Neuronal stem cell (in vitro differentiated cells): ENCODE measurements around the gene CGB8.
"Not testable (repeated sequence)": the region's sequence is repeated elsewhere in the genome, so short reads cannot be mapped to it uniquely, and the experiment has no call there.

Experiments used
- DNase-seq: peaks from one replicate; pipeline ENCODE4 v3.0.0-alpha.2; 2013; ENCODE audit warnings: low spot score
- H2AFZ ChIP-seq: one replicate; pipeline ENCODE4 v1.6.1; 2013; ENCODE audit warnings: mild to moderate bottlenecking, low read length, inconsistent platforms
- H2AK5ac ChIP-seq: 2 replicates; pipeline ENCODE4 v1.6.1; 2013; ENCODE audit warnings: low read depth, mild to moderate bottlenecking, inconsistent platforms, low read length, moderate library complexity, mixed read lengths
- H2BK120ac ChIP-seq: 2 replicates; pipeline ENCODE4 v1.6.1; 2013; ENCODE audit warnings: low read depth, mild to moderate bottlenecking, inconsistent platforms, low read length, moderate library complexity, mixed read lengths
- H2BK12ac ChIP-seq: one replicate; pipeline ENCODE4 v1.6.1; 2013; ENCODE audit warnings: low read length, inconsistent platforms
- H2BK15ac ChIP-seq: 2 replicates; pipeline ENCODE4 v1.6.1; 2013; ENCODE audit warnings: mild to moderate bottlenecking, low read length, inconsistent platforms, mixed read lengths
- H2BK5ac ChIP-seq: one replicate; pipeline ENCODE4 v1.6.1; 2013; ENCODE audit warnings: inconsistent platforms, mild to moderate bottlenecking, low read length, moderate library complexity
- H3K14ac ChIP-seq: one replicate; pipeline ENCODE4 v1.6.1; 2013; ENCODE audit warnings: low read length, inconsistent platforms
- H3K18ac ChIP-seq: 2 replicates; pipeline ENCODE4 v1.6.1; 2013; ENCODE audit warnings: low read length, inconsistent platforms
- H3K23ac ChIP-seq: 2 replicates; pipeline ENCODE4 v1.6.1; 2013; ENCODE audit warnings: low read depth, mild to moderate bottlenecking, mixed read lengths, low read length, inconsistent platforms; ENCODE audit not compliant: poor library complexity
- H3K27ac ChIP-seq: replicated peaks from 3 replicates; pipeline ENCODE4 v1.5.1; 2013; ENCODE audit warnings: low read length, inconsistent platforms
- H3K27me3 ChIP-seq, 3 experiments: 2 replicates each; pipeline ENCODE4 v1.6.1; 2013; ENCODE audit warnings: low read length in 3 of 3, mild to moderate bottlenecking in 2 of 3, inconsistent platforms in 1 of 3, low read depth in 1 of 3, mixed read lengths in 1 of 3, moderate library complexity in 1 of 3; ENCODE audit not compliant: control insufficient read depth in 3 of 3, insufficient read depth in 3 of 3
- H3K36me3 ChIP-seq, 2 donors: replicated peaks in 1 of 2; 2 replicates each; pipeline ENCODE4 v1.6.1; 2013; ENCODE audit warnings: low read length in 2 of 2; ENCODE audit not compliant: control insufficient read depth in 2 of 2, insufficient read depth in 2 of 2
- H3K4ac ChIP-seq: 2 replicates; pipeline ENCODE4 v1.6.1; 2013; ENCODE audit warnings: inconsistent platforms, mild to moderate bottlenecking, low read length, moderate library complexity
- H3K4me1 ChIP-seq, 2 donors: 1 replicate in 1 of 2; 2 replicates in 1 of 2; pipeline ENCODE4 v1.6.1; 2013; ENCODE audit warnings: low read length in 2 of 2, low read depth in 1 of 2; ENCODE audit not compliant: control insufficient read depth in 2 of 2, insufficient read depth in 1 of 2
- H3K4me2 ChIP-seq: one replicate; pipeline ENCODE4 v1.6.1; 2013; ENCODE audit warnings: mild to moderate bottlenecking, low read length, inconsistent platforms; ENCODE audit not compliant: insufficient read depth, poor library complexity, severe bottlenecking
- H3K4me3 ChIP-seq, 2 donors: 2 replicates each; pipeline ENCODE4 v1.5.1; 2013; ENCODE audit warnings: low read length in 2 of 2, mild to moderate bottlenecking in 2 of 2, inconsistent platforms in 1 of 2, moderate library complexity in 1 of 2
- H3K79me1 ChIP-seq: one replicate; pipeline ENCODE4 v1.6.1; 2013; ENCODE audit warnings: low read depth, mild to moderate bottlenecking, inconsistent platforms, low read length, moderate library complexity
- H3K9ac ChIP-seq: one replicate; pipeline ENCODE4 v1.6.1; 2013; ENCODE audit warnings: mild to moderate bottlenecking, low read depth, low read length, inconsistent platforms; ENCODE audit not compliant: poor library complexity
- H3K9me3 ChIP-seq, 2 donors: replicated peaks in 1 of 2; 2 replicates each; pipeline versions ENCODE3 to v1.6.1; 2013; ENCODE audit warnings: low read length in 2 of 2, mild to moderate bottlenecking in 2 of 2, inconsistent platforms in 1 of 2, low read depth in 1 of 2, mixed read lengths in 1 of 2, moderate library complexity in 1 of 2; ENCODE audit not compliant: control insufficient read depth in 2 of 2, insufficient read depth in 1 of 2
- H4K8ac ChIP-seq: one replicate; pipeline ENCODE4 v1.6.1; 2013; ENCODE audit warnings: low read depth, mild to moderate bottlenecking, inconsistent platforms, low read length, moderate library complexity
- H4K91ac ChIP-seq: one replicate; pipeline ENCODE4 v1.6.1; 2013; ENCODE audit warnings: low read length, low read depth, mild to moderate bottlenecking, inconsistent platforms; ENCODE audit not compliant: poor library complexity
- WGBS, 2 donors: extraction: QIAGEN DNeasy Blood & Tissue Kit; methylation state at CpG; one replicate each; pipeline ENCODE4 v1.1.7; 2013; ENCODE audit warnings: missing lambda C conversion rate in 2 of 2, mixed read lengths in 1 of 2; ENCODE audit not compliant: insufficient read length in 2 of 2, insufficient replicate concordance in 1 of 2; ENCODE audit errors: extremely low coverage in 2 of 2; 5-methylcytosine and 5-hydroxymethylcytosine counted together

Gene CGB8

DNA sequence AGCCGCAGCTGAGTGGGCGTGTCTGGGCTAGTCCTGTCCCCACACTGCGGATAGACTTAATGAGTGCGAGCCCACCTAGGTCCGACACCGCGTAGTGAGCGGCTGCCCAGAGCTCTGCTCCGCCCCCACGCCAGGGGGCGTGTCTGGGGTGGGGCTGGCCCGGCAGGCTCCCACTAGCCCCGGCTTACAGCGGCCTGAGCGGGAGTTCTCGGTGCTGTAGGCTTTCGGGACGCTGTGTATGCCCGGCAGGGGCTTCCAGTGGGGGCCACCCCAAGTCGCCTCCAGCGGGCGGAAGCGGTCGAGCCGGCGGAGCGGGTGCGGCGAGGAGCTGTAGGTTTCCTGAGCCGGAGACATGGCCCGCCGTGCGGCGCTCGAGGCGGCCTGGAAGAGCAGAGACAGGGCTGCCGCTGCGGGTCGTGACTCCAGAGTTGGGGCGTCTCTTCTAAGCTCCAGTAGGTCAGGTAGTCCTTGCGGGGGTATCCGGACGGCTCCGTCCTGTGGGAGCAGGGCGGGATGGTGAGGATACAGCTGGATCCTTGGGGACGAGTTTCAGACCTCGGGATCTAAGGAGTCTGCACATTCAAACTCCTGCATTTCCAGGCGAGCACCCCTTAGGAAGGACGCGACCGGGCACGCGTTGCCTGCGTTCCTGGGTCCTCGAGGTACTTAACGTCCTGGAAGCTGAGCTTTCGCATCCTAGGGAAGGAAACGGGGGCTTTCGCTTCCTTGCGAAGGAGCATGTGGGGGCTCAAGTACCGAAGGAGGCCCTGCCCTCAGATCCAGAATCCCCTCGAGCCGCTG lies 7.4 kb upstream of the CGB8 start:
- Histone ChIP-seq H3K4me1 (peaks cover 9 to 17% of the 10 kb centered on the region in 2 donors), H3K4me2 (peak overlapping the region; percentile 97), H3K4me3 (peak overlapping the region; percentile 49 to 76), H3K79me1 (no peaks in the 10 kb centered on the region), H2BK120ac (no peak overlapping the region), H3K27me3 (peaks cover 8 to 62% (median 39%) of the 10 kb centered on the region in 3 experiments), H4K91ac (no peak overlapping the region), H2AFZ (peak overlapping the region; percentile 98), H2BK12ac (peak overlapping the region; percentile 84), H2AK5ac (no peak overlapping the region), H3K27ac (no peak overlapping the region), H2BK5ac (no peak overlapping the region), H4K8ac (no peak overlapping the region), H3K9me3 (no peaks in the 10 kb centered on the region), H3K4ac (no peak overlapping the region), H3K18ac (peak overlapping the region; percentile 95), H3K9ac (peak overlapping the region; percentile 50), H2BK15ac (peak overlapping the region; percentile 81), H3K23ac (peak overlapping the region; percentile 85), H3K36me3 (no peaks in the 10 kb centered on the region), H3K14ac (peak overlapping the region; percentile 31)
- peak; percentile 65 for DNase-seq
- no CpG with 5 or more reads among the region's 63 CpGs for WGBS, 2 donors

DNA sequence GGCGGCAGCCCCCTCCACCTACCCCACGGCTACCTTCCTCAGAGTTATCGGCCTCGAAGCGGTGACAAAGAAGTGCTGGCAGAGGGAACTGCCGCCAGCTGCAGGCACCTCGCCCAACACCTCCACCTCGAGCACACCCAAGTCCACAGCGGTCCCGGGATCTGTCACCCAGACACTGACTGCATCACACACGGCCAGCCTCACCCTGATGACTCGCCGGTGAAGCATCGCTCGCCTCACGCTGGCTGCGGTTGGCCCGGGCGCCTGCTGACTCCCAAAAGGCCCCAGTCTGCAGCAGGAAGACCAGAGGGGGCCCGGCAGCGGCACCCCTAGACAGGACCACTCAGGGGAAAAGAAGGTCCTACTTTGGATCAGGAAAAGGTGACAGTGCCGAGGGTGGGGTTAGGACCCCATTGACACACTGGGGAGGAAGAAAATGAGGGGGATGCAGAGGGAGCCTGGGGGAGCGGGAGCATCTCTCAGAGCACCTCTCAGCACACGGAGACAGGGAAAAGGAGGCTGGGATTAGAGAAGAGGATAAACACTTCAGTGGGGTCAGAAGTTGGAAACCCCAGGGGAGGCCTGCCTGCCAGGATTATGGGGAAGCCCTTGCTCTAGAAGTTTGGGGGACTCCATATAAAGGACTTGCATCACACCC lies 1.6 kb upstream of the CGB8 start:
- no CpG with 5 or more reads among the region's 24 CpGs for whole genome bisulfite sequencing, 2 donors

DNA sequence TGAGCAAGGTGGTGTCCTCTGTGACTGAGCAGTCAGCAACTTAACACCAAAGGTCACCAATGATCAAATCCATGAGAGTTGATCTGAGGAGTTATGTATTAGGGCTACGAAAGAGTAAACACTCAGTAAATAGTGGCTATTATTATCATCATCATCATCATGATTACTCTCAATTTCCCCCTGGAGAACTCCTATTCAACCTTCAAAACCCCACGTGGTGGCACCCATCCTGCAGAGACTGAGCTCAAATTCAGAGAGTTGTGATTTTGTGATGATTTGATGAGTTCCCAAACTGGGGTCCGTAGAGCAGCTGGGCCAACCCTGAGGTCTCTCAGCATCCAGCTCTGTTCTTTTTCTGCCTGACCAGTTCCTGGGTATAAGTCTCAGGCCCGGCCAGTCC lies 923 bp upstream of the CGB8 start:
- not testable (repeated sequence) for H3K9ac ChIP-seq, H4K91ac ChIP-seq, H3K14ac ChIP-seq, H3K79me1 ChIP-seq, H3K4me2 ChIP-seq, H2AK5ac ChIP-seq, H3K4me3 ChIP-seq, H3K4ac ChIP-seq, H2AFZ ChIP-seq, H3K27me3 ChIP-seq, H3K18ac ChIP-seq, H4K8ac ChIP-seq, DNase-seq, H3K9me3 ChIP-seq, H2BK120ac ChIP-seq, H3K23ac ChIP-seq, H2BK5ac ChIP-seq, H3K36me3 ChIP-seq, H2BK12ac ChIP-seq, H2BK15ac ChIP-seq, H3K4me1 ChIP-seq, H3K27ac ChIP-seq
- no CpG with 5 or more reads among the region's 4 CpGs for WGBS, 2 donors

More for the DNA sequence above, 1.6 kb upstream of the CGB8 start:
- H3K4me3 ChIP-seq, H3K27ac ChIP-seq, H3K9me3 ChIP-seq, H3K27me3 ChIP-seq, DNase-seq, H2AK5ac ChIP-seq, H2AFZ ChIP-seq, H3K4me2 ChIP-seq, H2BK15ac ChIP-seq, H4K8ac ChIP-seq, H3K36me3 ChIP-seq, H3K18ac ChIP-seq, H3K4ac ChIP-seq, H3K14ac ChIP-seq, H2BK12ac ChIP-seq, H4K91ac ChIP-seq, H3K79me1 ChIP-seq, H2BK5ac ChIP-seq, H2BK120ac ChIP-seq, H3K9ac ChIP-seq, H3K4me1 ChIP-seq, H3K23ac ChIP-seq: not testable (repeated sequence)

DNA sequence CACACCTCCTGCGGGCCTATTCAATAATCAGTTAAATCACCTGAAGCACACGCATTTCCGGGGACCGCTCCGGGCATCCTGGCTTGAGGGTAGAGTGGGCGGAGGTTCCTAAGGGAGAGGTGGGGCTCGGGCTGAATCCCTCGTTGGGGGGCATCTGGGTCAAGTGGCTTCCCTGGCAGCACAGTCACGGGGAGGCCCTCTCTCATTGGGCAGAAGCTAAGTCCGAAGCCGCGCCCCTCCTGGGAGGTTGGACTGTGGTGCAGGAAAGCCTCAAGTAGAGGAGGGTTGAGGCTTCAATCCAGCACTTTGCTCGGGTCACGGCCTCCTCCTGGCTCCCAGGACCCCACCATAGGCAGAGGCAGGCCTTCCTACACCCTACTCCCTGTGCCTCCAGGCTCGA lies 5.4 kb downstream of the CGB8 start, which contains the start of gene CGB5:
CGB5 (plus strand) TSS at position 301 of the 400 bp plus-strand sequence. CDS start 362 bp downstream, outside the sequence.
- H2BK120ac ChIP-seq, H2BK15ac ChIP-seq, H3K79me1 ChIP-seq, H3K14ac ChIP-seq, H3K36me3 ChIP-seq, H3K23ac ChIP-seq, H3K4me2 ChIP-seq, H3K9ac ChIP-seq, DNase-seq, H3K27me3 ChIP-seq, H2AFZ ChIP-seq, H2BK5ac ChIP-seq, H3K18ac ChIP-seq, H2AK5ac ChIP-seq, H4K8ac ChIP-seq, H4K91ac ChIP-seq, H3K4ac ChIP-seq, H3K4me3 ChIP-seq, H3K27ac ChIP-seq, H3K4me1 ChIP-seq, H3K9me3 ChIP-seq, H2BK12ac ChIP-seq: not testable (repeated sequence)
- WGBS, 2 donors: no CpG with 5 or more reads among the region's 15 CpGs
